Measurements from ENCODE around the gene GPR34.
A peak's percentile ranks its signal among the peaks of the same experiment; 100 is the strongest.
"Not testable (repeated sequence)": the region's sequence is repeated elsewhere in the genome, so short reads cannot be mapped to it uniquely, and the experiment has no call there.

GPR34 gene

GRCh38 chrX:41708486-41708885 is 19.7 kb downstream of the GPR34 start:
- no peak for DNase-seq (ENCODE audit: low read depth in 1 of 2, low spot score in 1 of 2)
- in situ Hi-C loops (cut with HindIII; ENCODE audit: low pct_unique_long_range_greater_than_20kb, low sequenced_read_pairs), result no loop called here
- TF ChIP-seq JUND (IDR thresholded peaks at IDR 0.05; ENCODE audit: low read depth), result no peak

GRCh38 chrX:41711021-41711667 is 22.4 kb downstream of the GPR34 start:
- DNase-seq (ENCODE audit: low read depth in 1 of 2, low spot score in 1 of 2), result peak in 1 of 2 experiments; percentile 19
- TF ChIP-seq JUND (IDR thresholded peaks at IDR 0.05; ENCODE audit: low read depth), result no peak
- in situ Hi-C loops (cut with HindIII; ENCODE audit: low pct_unique_long_range_greater_than_20kb, low sequenced_read_pairs), result no loop called here

GRCh38 chrX:41716222-41716621 is 27.4 kb downstream of the GPR34 start:
- no peak for DNase-seq (ENCODE audit: low read depth in 1 of 2, low spot score in 1 of 2)
- in situ Hi-C loops (cut with HindIII; ENCODE audit: low pct_unique_long_range_greater_than_20kb, low sequenced_read_pairs), result no loop called here
- TF ChIP-seq JUND (IDR thresholded peaks at IDR 0.05; ENCODE audit: low read depth), result no peak

- no peak for TF ChIP-seq JUND (IDR thresholded peaks at IDR 0.05; ENCODE audit: low read depth)
- in situ Hi-C loops (cut with HindIII; ENCODE audit: low pct_unique_long_range_greater_than_20kb, low sequenced_read_pairs), result no loop called here
- no peak for DNase-seq (ENCODE audit: low read depth in 1 of 2, low spot score in 1 of 2)
These were observed 28.1 kb downstream of the GPR34 start for GRCh38 chrX:41716767-41717473.

GRCh38 chrX:41718481-41719235 is 29.9 kb downstream of the GPR34 start:
- in situ Hi-C loops (cut with HindIII; ENCODE audit: low pct_unique_long_range_greater_than_20kb, low sequenced_read_pairs), result no loop called here
- no peak for TF ChIP-seq JUND (IDR thresholded peaks at IDR 0.05; ENCODE audit: low read depth)
- DNase-seq (ENCODE audit: low read depth in 1 of 2, low spot score in 1 of 2), result no peak

- not testable (repeated sequence) for DNase-seq (ENCODE audit: low read depth in 1 of 2, low spot score in 1 of 2)
These were observed 30.8 kb downstream of the GPR34 start for GRCh38 chrX:41719610-41720009.

GRCh38 chrX:41720125-41720779 is 31.5 kb downstream of the GPR34 start:
- no peak for TF ChIP-seq JUND (IDR thresholded peaks at IDR 0.05; ENCODE audit: low read depth)
- DNase-seq (ENCODE audit: low read depth in 1 of 2, low spot score in 1 of 2), result no peak
- in situ Hi-C loops (cut with HindIII; ENCODE audit: low pct_unique_long_range_greater_than_20kb, low sequenced_read_pairs), result no loop called here

More at GRCh38 chrX:41719610-41720009, 30.8 kb downstream of the GPR34 start:
- in situ Hi-C loops (cut with HindIII; ENCODE audit: low pct_unique_long_range_greater_than_20kb, low sequenced_read_pairs), result not testable (repeated sequence)

GRCh38 chrX:41721590-41721989 is 32.8 kb downstream of the GPR34 start:
- no peak for TF ChIP-seq JUND (IDR thresholded peaks at IDR 0.05; ENCODE audit: low read depth)
- in situ Hi-C loops (cut with HindIII; ENCODE audit: low pct_unique_long_range_greater_than_20kb, low sequenced_read_pairs), result no loop called here
- DNase-seq (ENCODE audit: low read depth in 1 of 2, low spot score in 1 of 2), result no peak

- in situ Hi-C loops (cut with HindIII; ENCODE audit: low pct_unique_long_range_greater_than_20kb, low sequenced_read_pairs), result no loop called here
- TF ChIP-seq JUND (IDR thresholded peaks at IDR 0.05; ENCODE audit: low read depth), result no peak
- no peak for DNase-seq (ENCODE audit: low read depth in 1 of 2, low spot score in 1 of 2)
These were observed 33.4 kb downstream of the GPR34 start for GRCh38 chrX:41722214-41722613.

GRCh38 chrX:41722816-41723618 is 34.2 kb downstream of the GPR34 start:
- DNase-seq (ENCODE audit: low read depth in 1 of 2, low spot score in 1 of 2), result no peak
- in situ Hi-C loops (cut with HindIII; ENCODE audit: low pct_unique_long_range_greater_than_20kb, low sequenced_read_pairs), result no loop called here
- TF ChIP-seq JUND (IDR thresholded peaks at IDR 0.05; ENCODE audit: low read depth), result no peak

GRCh38 chrX:41723826-41724225 is 35.1 kb downstream of the GPR34 start, which contains the start of gene GPR82:
TSS of gene GPR82 (plus strand) at chrX:41724181. CDS start at chrX:41727027, 2,846 bp downstream.
- DNase-seq (ENCODE audit: low read depth in 1 of 2, low spot score in 1 of 2), result no peak
- in situ Hi-C loops (cut with HindIII; ENCODE audit: low pct_unique_long_range_greater_than_20kb, low sequenced_read_pairs), result no loop called here
- TF ChIP-seq JUND (IDR thresholded peaks at IDR 0.05; ENCODE audit: low read depth), result no peak

GRCh38 chrX:41728125-41728524 is 39.4 kb downstream of the GPR34 start:
- in situ Hi-C loops (cut with HindIII; ENCODE audit: low pct_unique_long_range_greater_than_20kb, low sequenced_read_pairs), result no loop called here
- no peak for TF ChIP-seq JUND (IDR thresholded peaks at IDR 0.05; ENCODE audit: low read depth)
- no peak for DNase-seq (ENCODE audit: low read depth in 1 of 2, low spot score in 1 of 2)
